GM19328 (cell line): Measurements from ENCODE around the gene TSPAN13.
A peak's percentile ranks its signal among the peaks of the same experiment; 100 is the strongest.

Source experiments
- ATAC-seq: cut with Tn5 transposase; IDR thresholded peaks from one replicate; pipeline ENCODE4 v1.9.1; 2021; ENCODE audit warnings: mild to moderate bottlenecking, moderate library complexity; ENCODE audit not compliant: unreplicated experiment

The TSPAN13 gene

DNA sequence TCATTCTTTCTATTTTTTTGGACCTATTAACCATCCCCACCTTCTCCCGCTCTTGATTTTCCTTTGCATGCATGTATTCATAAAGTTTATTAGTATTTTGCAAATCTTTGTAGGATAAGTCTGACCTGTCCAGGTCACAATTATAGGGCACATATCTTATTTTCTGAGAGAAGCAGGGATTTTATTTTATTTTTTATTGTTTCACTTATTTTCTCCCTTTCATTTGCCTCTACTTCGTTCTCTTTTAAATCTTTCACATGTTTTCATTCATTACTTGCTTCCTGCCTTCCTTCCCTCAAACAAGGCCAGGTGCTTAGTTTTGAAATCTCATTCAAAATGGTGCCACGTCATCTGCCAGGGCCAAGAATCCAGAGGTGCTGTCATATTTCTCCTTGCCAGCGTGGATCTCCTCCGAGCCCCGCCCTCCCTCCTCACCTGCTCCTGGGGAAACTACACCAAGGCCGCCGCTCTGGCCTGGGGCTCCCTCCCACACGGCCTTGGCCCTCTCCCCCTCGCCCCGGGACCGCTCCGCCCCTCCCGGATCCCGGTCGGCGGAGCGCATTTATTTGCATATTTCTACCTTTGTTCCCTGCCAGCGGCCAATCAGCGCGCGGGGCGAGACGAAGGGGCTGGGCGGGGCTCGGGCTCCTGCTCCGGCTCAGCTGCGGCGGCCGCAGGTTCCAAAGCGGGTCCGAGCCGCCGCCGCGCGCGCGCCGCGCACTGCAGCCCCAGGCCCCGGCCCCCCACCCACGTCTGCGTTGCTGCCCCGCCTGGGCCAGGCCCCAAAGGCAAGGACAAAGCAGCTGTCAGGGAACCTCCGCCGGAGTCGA, at the start of gene TSPAN13:
Gene TSPAN13 (plus strand): TSS at position 654 of the 830 bp plus-strand sequence. CDS start 213 bp downstream, outside the sequence.
- ATAC-seq, result peak; percentile 64

DNA sequence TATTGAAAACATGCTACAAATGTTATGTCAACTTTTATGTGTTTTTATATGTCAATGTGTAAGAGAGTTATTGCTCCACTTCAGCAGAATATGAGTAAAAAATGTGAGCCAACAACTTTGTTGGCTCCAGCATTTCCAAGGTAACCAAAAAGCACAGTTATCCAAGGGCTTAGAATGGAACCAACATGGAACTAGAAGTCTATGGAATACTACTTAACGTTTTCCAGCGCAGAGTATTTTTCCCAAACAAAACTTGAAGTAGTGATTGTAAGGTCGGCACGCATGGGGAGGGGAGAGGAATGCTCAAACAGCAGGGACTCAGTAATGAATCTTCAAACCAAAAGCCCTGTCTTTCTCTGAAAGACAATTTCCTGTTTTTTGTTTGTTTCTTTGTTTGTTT, 45.0 kb upstream of the TSPAN13 start:
- no peak for ATAC-seq

DNA sequence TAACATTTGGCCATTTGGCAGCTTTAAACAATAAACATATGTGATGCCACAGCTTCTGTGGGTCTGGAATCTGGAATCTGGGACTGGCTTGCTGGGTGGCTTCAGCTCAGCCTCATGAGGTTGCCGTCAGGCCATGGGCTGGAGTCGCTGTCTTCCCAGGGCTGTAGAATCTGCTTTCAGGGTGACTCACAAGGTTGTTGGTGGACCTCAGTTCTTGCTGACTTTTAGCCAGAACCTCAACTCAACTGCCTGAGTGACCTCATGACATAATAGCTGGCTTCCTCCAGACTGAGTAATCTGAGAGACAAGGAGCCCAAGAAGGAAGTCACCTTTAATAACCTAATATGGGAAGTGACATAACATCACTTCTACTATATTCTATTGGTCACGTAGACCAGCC, 44.6 kb upstream of the TSPAN13 start:
- ATAC-seq, result no peak

DNA sequence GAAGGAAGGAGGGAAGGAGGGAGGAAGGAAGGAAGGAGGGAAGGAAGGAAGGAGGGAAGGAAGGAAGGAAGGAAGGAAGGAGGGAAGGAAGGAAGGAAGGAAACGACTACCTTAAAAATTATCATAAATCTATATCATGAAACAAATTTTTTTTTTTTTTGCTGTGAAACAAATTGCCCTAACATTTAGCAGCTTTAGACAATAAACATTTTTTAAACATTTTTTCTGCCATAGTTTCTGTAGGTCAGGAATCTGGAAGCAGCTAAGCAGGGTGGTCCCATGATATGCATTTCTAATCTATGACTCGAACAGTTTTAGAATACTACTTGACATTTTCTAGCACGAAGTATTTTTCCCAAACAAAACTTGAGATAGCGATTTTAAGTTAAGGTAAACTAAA, 42.9 kb upstream of the TSPAN13 start:
- ATAC-seq, result no peak

DNA sequence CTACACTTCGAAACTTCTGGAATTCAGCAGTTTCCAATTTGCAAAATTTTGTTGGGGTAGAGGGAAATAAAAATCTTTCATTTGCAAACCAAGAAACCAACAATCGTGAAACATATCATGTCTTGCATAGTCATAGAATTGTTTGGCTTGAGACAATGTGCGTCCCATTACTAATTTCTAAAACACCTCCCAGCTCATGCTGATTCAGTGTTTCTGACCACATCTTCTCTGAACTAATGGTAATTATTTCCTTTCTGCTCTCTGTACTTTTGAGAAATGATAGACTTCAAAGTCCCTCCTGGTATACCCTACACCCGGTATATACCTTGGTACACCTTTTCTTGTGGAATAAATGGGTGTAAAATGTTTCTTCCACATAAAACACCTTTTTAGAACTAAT, 41.8 kb upstream of the TSPAN13 start:
- no peak for ATAC-seq

DNA sequence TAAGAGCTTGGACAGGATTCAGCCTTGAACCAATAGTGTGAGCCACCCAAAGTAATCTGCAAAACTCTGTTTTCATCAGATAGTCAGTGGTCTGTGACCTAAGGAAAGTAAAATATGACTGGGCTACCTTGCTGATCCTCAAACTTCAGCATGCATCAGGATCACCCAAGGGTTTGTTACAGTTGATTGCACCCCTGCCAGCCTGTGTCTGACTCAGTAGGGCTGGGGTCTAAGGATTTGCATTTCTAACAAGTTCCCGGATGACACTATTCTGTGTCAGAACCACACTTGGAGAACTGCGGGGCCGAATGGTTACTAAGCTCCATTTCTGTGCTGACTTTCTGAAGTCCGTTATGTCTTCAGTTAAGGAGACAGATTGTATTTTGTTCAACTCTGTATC, 40.6 kb upstream of the TSPAN13 start:
- ATAC-seq, result no peak

DNA sequence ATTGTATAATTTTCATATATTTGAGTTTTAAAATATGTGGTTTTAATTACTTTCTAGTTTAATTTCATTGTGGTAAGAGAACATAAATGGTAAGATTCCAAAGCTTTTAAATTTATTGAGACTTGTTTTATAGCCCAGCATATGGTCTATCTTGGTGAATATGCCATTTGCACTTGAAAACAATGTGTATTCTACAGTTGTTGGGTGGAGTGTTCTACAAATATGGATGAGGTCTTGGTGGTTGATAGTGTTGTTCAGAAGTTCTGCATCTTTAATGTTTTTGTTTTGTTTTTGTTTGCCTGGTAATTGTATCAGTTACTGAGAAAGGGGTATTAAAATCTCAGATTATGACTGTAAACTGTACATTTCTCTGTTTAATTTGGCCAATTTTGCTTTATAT, 37.6 kb upstream of the TSPAN13 start:
- ATAC-seq, result no peak

DNA sequence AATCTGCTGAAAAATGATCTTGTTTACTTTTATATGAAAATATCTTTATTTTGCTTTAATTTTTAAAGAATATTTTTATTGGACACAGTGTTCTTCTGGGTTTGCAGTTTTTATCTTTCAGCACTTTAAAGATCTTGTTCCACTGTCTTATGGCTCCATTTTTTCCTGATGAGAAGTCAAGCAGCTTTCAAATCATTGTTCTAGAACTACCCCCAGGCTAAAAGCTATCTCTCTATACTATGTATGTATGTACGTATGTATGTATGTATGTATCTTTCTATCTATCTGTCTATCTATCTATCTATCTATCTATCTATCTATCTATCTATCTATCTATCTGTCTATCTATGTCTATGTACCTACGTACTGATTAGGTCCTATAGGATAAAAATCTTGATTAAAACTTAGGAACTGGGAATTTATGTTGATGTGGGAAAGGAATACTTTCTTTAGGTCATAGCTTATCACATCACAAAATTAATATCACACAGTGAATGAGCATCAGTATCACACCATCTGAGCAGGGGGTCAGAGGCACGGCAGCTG, 35.4 kb upstream of the TSPAN13 start:
- no peak for ATAC-seq

DNA sequence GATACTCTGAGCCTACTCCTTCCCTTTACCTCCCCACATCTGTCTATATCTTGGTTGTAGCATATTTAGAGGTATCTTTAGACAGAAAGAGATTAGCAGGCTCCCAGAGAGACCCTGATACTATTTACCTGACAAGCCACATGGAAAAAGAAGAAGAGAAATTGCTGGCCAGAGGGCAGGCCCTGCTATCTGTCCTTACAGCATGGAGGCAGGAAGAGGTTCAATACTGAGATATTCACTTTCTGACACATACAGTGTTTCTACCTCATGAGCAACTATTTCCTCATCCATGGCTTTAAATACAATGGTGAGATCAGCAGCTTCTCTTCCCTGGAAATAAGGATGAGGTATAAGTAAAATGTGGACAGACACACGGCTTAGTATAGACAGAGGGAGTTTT, 33.9 kb upstream of the TSPAN13 start:
- ATAC-seq, result no peak

DNA sequence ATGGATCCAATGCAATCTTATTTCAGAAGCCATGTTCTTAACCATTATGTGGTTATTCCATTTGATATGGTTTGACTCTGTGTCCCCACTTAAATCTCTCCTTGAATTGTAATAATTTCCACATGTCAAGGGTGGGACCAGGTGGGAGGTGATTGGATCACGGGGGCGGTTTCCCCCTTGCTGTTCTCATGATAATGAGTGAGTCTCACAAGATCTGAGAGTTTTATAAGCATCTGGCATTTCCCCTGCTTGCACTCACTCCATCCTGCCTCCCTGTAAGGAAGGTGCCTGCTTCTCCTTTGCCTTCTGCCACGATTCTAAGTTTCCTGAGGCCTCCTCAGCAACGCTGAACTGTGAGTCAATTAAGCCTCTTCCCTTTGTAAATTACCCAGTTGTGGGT, 32.0 kb upstream of the TSPAN13 start:
- ATAC-seq, result no peak

DNA sequence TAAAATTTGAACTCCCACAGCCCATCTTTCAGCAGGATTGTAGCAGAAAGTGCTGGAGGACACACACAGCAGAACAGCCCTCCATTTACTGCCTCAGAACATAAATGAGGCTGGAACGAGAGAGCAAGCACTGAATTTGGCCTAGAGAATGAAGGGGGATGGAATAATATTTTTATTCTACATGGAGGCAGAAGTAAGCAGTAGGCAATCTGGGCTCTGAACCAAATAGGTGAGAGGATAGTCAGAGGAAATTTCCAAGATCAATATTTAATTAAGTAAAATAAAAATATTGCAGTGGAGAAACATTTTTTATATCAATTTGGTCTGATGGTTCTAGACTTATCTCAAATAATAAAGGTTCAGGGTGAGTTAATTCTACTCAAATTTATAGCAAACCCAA, 29.2 kb upstream of the TSPAN13 start:
- ATAC-seq, result no peak

DNA sequence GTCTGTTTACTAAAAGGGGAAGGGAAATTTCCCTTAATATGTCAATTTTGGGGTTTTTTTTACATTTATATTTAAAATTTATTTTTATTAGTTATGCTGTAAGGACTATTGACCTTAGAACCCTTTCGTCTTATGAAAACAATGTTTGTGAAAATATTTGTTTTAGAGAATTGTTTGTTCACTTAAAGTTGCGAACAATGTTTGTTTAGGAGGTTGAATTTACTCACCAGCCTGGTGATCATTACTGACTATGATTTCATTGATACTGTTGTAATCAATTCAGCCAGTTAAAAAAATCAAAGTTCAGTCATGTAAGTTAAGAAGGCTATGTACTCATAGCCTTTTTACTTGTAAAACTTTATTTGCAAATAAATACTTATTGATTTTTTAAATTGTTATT, 27.4 kb upstream of the TSPAN13 start:
- no peak for ATAC-seq

DNA sequence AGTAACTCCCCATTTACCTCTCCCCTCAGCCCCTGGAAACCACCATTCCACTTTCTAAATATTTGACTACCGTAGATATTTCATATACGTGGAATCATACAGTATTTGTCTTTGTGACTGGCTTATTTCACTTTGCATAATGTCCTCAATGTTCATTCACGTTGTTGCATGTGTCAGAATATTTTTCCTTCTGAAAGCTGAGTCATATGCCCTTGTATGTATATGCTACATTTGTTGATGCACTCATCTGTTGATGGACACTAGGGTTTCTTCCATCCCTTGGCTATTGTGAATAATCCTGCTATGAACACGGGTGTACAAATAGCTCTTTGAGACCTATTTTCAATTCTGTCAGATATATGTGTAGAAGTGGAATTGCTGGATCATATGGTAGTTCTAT, 25.8 kb upstream of the TSPAN13 start:
- no peak for ATAC-seq

DNA sequence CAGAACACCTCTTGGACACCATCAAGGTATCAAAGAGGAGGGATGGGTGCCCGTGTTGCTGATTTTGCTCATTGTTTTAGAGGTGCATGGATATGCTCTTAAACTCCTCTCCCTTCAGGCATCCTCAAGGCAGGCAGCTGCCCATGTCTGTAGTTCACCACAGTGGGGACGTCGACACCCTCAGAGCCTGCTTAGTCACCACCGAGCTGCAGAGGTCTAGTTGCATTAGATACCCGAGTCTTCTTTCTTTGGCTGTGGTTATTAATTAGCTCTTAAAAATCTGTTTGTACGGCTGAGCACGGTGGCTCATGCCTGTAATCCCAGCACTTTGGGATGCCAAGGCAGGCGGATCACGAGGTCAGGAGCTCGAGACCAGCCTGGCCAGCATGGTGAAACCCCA, 24.7 kb upstream of the TSPAN13 start:
- ATAC-seq, result no peak

DNA sequence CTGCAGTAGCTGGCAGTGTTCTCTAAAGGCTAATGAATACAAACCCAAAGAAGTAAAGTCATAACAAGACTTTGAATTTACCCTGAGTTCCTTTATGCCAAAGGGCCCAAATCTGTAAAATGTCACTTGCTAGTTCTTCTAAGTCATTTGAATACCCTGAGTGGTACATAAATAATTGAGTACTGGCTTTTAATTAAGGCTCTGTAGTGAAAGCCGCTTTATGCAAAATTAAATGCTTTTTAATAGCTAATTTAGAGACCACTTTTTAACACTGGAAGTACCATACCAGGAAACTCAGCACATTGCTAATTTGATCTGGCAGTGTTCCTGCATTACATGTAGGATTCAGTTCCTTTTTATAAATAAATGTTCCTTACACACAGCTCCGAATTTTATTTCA, 24.0 kb upstream of the TSPAN13 start:
- no peak for ATAC-seq

DNA sequence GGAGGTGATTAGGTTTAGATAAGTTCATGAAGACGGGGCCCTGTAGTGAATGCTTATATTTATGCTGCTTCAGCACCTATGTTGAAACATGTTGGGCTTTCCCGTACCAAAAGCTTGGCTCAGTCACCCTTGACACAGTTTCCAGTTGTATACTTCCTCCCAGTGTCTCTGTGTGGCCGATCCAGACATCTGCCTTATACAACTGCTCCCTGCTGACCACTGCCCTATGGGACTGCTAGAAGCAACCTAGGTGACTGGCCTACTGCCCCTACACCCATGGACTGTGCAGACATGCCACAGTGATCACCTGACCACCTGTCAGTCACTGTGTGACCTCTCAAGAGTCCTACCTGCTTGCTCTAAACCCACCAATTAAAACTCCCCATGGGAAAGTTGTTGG, 22.6 kb upstream of the TSPAN13 start:
- ATAC-seq, result no peak

DNA sequence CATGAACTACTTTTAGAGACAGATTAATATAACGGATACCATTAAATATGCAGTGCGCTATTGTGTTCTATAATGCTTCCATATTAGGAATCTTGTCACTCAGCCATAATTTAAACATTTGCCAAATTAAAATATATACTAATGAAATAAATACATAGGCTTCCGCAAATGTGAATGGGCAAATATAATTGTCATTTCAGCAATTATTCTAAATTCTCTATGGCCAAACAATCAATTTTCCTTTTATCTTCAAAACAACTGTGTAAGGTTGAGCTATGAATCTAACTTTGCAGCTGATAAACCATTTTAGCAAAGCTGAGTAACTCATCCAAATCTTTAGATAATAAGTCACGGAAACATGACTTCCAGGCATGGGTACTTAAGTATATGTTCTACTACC, 20.7 kb upstream of the TSPAN13 start:
- no peak for ATAC-seq

DNA sequence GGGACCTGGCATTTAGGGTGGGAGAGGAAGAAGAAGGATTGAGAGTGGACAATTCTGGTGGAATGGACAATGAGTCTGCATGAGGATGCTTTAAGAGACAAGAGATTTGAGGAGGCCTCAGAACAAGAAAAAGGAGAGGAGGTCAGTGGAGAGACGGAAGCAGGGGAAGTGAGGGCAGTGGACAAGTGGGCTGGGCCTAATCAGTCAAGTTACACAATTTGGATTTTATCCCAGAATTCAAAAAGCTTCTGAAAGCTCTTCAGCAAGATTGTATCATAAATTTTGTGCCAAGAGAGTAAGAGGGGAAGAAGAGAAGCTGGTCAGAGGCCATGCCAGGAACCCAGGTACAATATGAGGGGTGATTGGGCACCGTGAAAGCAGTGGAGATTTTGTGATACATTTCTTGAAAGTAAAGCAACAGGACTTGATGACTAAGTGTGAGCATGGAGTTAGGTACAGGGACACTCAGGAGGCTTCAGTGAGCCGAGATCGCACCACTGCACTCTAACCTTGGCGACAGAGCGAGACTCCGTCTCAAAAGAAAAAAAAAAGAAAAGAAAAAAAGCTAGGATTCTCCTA, 19.3 kb upstream of the TSPAN13 start:
- no peak for ATAC-seq

DNA sequence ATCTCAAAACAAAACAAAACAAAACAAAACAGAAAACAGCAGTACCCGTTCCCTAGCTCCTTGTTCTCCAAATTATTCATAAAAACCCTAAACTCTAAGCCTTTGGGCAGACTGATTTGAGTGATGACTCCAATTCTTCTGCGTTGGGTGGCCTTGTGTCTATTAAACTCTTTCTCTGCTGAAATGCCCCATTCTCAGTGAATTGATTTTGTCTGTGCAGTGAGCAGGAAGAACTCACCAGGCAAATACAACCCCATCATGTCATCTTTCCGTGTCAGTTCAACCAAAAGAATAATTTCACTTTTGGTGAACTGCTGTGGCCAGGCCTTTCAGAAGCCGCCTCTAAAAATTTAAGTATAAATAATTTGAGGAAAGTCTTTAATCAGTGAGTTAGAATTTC, 18.5 kb upstream of the TSPAN13 start:
- ATAC-seq, result no peak

DNA sequence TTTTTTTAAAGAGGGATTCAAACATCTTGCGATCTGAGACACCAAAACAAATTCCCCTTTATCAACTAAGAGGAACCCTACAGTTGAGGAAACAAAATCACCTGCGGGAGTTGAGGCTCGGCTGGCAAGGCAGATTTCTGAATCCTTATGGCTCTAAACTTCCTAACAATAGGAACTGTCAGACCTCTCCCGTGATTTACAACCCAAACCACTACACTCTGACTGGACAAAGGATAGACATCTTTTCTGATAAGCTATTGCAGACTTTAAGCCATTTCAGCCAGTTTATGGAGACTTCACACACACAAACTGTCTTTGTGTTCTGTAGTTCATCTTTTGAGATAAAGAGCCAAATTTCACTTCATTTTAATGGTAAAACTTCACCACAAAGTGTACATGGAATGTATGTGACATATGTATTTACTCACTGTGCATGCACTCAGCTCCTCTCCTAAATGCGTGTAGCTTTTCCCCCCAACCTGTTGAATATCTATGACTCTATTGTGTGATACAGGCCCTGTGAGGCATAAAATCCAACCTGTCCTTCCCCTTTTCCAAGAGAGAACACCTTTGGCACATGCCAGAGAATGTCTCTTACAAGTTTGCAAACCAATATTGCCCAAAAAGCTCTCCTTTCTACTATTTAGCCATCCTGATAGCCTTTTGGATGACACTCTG, 15.4 kb upstream of the TSPAN13 start:
- no peak for ATAC-seq

DNA sequence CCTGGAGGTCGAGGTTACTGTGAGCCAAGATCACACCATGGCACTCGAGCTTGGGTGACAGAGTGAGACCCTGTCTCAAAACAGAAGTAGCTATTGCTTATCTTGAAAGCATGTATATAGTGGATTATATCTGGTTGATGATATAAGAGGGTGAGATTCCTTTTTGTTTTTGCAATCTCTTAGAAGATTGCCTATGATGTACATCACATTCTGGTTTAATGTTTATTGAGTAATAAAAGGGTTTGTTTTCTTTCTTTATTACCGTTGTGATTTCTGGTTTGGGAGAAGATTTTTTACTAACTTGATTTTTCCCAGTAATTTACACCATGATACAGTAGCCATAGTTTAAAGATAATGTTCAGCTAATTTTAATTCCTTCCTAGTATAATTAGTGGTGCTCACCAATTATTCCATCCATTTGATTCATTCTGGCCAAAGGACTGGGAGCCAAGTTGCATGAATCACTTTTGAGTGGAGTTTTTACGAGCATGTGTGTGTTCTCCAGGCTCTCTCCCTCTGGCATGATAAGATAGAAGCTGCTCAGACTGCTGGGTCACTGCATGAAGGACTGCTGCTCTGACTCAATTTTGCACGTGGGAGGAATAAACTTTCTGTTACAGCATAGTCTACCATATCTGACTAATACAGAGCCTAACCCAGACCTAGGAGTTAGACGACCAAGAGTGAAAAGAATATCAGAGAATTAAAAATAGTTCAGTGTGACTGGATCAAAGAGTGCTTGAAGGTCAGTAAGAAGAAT, 13.5 kb upstream of the TSPAN13 start:
- ATAC-seq, result no peak
